ENCODE measurements around the gene HNRNPF. TPM values are rescaled to one million over a fixed set of nuclear protein-coding genes. Genes with fewer than 3 reads are reported as not detected.

HNRNPF gene
- total and polyA plus RNA-seq, 2 of the 4 experiments (the other 2 are of a cell fraction), result 169 to 207 TPM

- Histone ChIP-seq H3K4ac (ENCODE audit: low read depth, low read length) (no peak overlapping the region), H2BK15ac (ENCODE audit: low read depth, low read length) (no peak overlapping the region), H3K18ac (ENCODE audit: low read depth, low read length) (no peak overlapping the region), H3K4me1 (ENCODE audit: control insufficient read depth, insufficient read depth, low read length) (peaks cover 4% of the 10 kb centered on the region; the same call in 1 of the 2 replicates), H3K9ac (ENCODE audit: low read depth, low read length) (no peak overlapping the region), H4K8ac (ENCODE audit: low read depth in 2 of 2, low read length in 2 of 2) (no peak overlapping the region), H2AK9ac (replicated peaks; ENCODE audit: low read depth, low read length, poor library complexity) (no peak overlapping the region), H3K36me3 (ENCODE audit: control insufficient read depth, insufficient read depth, low read length) (no peaks in the 10 kb centered on the region), H3K4me3 (ENCODE audit: insufficient read depth, low read depth, low read length) (no peak overlapping the region), H2BK120ac (ENCODE audit: low read depth, low read length) (no peak overlapping the region), H2BK5ac (ENCODE audit: low read depth, low read length, poor library complexity, severe bottlenecking) (no peak overlapping the region), H4K91ac (ENCODE audit: insufficient read depth, low read depth, low read length) (no peak overlapping the region), H4K5ac (ENCODE audit: low read depth, low read length) (no peak overlapping the region), H3K9me1 (ENCODE audit: insufficient read depth, low read length) (peaks cover 3% of the 10 kb centered on the region; the same call in 1 of the 2 replicates), H3K9me3 (ENCODE audit: control insufficient read depth, insufficient read depth, low read length) (no peaks in the 10 kb centered on the region), H3K27me3 (ENCODE audit: control insufficient read depth, insufficient read depth, low read length) (no peaks in the 10 kb centered on the region), H3K79me1 (ENCODE audit: low read depth in 1 of 2, low read length in 2 of 2) (peaks cover 0 to 11% of the 10 kb centered on the region in 2 experiments; a peak in 2 of 4 replicates), H2AFZ (replicated peaks; ENCODE audit: low read length, poor library complexity) (no peak overlapping the region), H3K4me2 (ENCODE audit: low read depth, low read length) (no peak overlapping the region), H3K27ac (ENCODE audit: insufficient read depth, low read length) (no peak overlapping the region), H4K20me1 (ENCODE audit: insufficient read depth, low read length) (no peaks in the 10 kb centered on the region), H3K56ac (ENCODE audit: extremely low read depth, insufficient read depth, low read length) (no peak overlapping the region), H3K23ac (ENCODE audit: low read depth, low read length) (no peak overlapping the region), H2BK20ac (ENCODE audit: low read depth, low read length) (no peak overlapping the region), H2AK5ac (ENCODE audit: low read depth, low read length) (no peak overlapping the region), H3K14ac (replicated peaks; ENCODE audit: low read depth, low read length) (no peak overlapping the region)
- BruUV-seq (replicated peaks), result no TSS peak
- intact Hi-C loops (cut with micrococcal nuclease) (no loop called here), in situ Hi-C loops (cut with MboI; ENCODE audit: low sequenced_read_pairs) (loop anchor here (5.0 kb wide), 1 partner anchor 51 kb away; no protein-coding TSS in a partner anchor), dilution Hi-C loops (cut with HindIII; ENCODE audit: low sequenced_read_pairs, unreplicated experiment) (no loop called here)
- no peak for ATAC-seq (ENCODE audit: low read depth)
- ChIA-PET POLR2A (ENCODE audit: unreplicated experiment) (no interaction called here), CTCF (no interaction called here)
- no peak for DNase-seq
- no CpG with 5 or more reads among the region's 4 CpGs for WGBS, 2 experiments (ENCODE audit: extremely low coverage in 2 of 2, insufficient read length in 1 of 2)
- no peak for TF ChIP-seq POLR2A (IDR thresholded peaks at IDR 0.05; ENCODE audit: low read depth, low read length)
- no peak for TF ChIP-seq RAD21 (IDR thresholded peaks at IDR 0.05; ENCODE audit: low read length)
- no peak for TF ChIP-seq RFX5 (IDR thresholded peaks at IDR 0.05; ENCODE audit: low read depth, low read length)
- no peak for TF ChIP-seq CTCF (conservative IDR thresholded peaks at IDR 0.05; ENCODE audit: low read depth, low read length)
- TF ChIP-seq MAZ (IDR thresholded peaks at IDR 0.05; ENCODE audit: borderline replicate concordance, low read depth, low read length), result no peak
- TF ChIP-seq FOS (IDR thresholded peaks at IDR 0.05; ENCODE audit: low read depth, low read length), result no peak
- TF ChIP-seq ELK1 (IDR thresholded peaks at IDR 0.05; ENCODE audit: borderline replicate concordance, low read depth, low read length), result no peak
- TF ChIP-seq NFE2L2 (IDR thresholded peaks at IDR 0.05; ENCODE audit: low read depth, low read length), result no peak
- no peak for TF ChIP-seq MXI1 (IDR thresholded peaks at IDR 0.05; ENCODE audit: borderline replicate concordance, low read depth, low read length)
- no peak for TF ChIP-seq MAFK (IDR thresholded peaks at IDR 0.05; ENCODE audit: low read depth, low read length)
- no peak for TF ChIP-seq USF2 (IDR thresholded peaks at IDR 0.05; ENCODE audit: low read depth, low read length)
- TF ChIP-seq RCOR1 (IDR thresholded peaks at IDR 0.05; ENCODE audit: insufficient replicate concordance, low read length), result no peak
- no peak for TF ChIP-seq SMC3 (IDR thresholded peaks at IDR 0.05; ENCODE audit: low read depth, low read length)
- TF ChIP-seq BHLHE40 (IDR thresholded peaks at IDR 0.05; ENCODE audit: low read depth, low read length), result no peak
- TF ChIP-seq CHD1 (IDR thresholded peaks at IDR 0.05; ENCODE audit: low read depth, low read length), result no peak
- TF ChIP-seq CEBPB (IDR thresholded peaks at IDR 0.05; ENCODE audit: low read depth, low read length), result no peak
These were observed 44.4 kb upstream of the HNRNPF start for GRCh38 chr10:43453266-43453831.
